ENCODE data around the gene UBE2E2.
"Not testable (repeated sequence)": the region's sequence is repeated elsewhere in the genome, so short reads cannot be mapped to it uniquely, and the experiment has no call there.

Gene UBE2E2

DNA sequence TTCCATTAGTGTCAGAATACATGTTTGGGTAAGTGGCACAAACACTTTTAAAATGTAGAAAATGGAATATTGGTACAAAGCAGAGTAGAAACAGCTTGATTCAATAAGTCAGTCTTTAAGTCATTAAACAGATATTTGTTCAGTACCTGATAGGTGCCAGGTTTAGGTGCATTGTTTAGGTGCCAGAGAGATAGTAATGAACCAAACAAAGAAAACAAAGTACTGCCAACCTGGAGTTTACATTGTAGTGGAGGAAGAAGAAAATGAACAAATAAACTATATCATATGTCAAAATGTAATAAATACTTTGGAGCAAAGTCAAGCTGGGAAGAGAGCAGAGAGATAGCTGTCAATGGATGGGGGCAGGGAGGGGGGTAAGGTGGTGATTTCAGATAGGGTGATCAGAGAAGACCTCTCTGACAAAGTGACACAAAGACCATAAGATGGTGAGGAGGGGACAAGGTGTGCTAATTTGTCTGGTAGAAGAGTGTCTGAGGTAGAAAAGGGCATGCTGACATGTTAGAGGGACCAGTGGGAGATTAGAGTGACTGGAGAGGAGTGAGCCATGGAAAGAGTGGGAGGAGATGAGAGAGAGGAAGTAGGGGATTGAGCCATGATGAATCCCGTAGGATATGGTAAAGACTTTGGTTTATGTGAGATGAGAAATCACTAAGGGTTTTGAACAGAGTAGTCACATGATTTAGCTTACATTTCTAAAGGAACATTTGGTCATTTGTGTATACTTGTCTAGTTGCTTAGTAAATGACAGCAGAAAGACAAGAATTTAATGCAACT is 128.2 kb downstream of the UBE2E2 start:
- DNase-seq, result no peak

GRCh38 chr3:23333633-23334032 is 130.5 kb downstream of the UBE2E2 start:
- DNase-seq, result no peak

GRCh38 chr3:23336853-23337252 is 133.7 kb downstream of the UBE2E2 start:
- DNase-seq, result not testable (repeated sequence)

DNA sequence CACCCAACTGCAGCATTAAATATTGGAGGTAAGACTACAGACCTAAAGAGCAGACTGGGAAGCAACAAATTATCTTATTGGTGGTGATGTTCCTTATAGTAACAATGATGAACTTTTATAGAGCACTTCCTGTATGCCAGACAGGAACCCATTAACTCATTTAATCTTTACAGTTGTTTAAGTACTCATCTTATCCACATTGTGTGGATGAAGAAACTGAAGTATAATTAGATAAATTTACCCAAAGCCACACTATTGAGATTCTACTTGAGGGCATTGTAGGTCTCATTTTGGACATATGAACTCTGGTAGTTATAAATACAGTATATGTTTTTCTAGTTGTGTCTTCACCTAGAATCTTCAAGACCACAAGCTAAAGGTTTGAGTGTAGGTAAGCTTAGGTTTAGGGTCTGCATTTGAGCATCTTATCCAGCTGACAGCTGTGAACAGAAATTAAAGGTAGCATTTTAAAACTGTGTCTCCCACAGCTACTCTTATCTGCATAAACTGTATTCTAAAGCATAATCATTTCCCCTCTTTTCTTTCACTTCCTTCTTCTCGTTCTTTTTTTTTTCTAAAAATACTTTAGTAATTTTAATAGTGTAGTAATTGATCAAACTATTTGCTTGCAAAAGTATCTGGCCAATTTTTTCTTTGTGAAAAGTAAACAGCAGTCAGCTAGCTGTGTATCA is 138.2 kb downstream of the UBE2E2 start:
- no peak for DNase-seq

DNA sequence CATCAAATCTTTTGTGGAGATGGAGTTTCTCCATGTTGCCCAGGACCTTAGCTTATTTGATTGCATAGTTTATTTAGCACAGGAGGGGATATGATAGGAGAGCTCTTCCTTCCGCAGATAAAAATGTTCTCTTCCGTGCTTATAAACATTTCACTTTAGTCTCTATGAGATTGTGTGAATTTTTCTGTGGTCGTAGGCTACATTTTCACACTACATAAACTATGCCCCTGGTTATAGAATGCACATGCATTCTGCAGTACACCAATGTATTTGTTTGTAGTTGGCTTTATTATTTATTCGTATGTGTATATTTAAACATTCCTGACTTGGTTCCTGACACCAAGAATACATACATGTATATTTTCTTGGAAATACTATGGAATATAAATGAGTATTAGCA is 139.2 kb downstream of the UBE2E2 start:
- DNase-seq, result no peak

GRCh38 chr3:23343509-23343908 is 140.4 kb downstream of the UBE2E2 start:
- DNase-seq, result no peak

GRCh38 chr3:23344886-23345285 is 141.8 kb downstream of the UBE2E2 start:
- no peak for DNase-seq

DNA sequence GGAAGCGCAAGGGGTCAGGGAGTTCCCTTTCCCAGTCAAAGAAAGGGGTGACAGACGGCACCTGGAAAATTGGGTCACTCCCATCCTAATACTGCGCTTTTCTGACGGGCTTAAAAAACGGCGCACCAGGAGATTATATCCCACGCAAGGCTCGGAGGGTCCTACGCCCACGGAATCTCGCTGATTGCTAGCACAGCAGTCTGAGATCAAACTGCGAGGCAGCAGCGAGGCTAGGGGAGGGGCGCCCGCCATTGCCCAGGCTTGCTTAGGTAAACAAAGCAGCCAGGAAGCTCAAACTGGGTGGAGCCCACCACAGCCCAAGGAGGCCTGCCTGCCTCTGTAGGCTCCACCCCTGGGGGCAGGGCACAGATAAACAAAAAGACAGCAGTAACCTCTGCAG is 146.3 kb downstream of the UBE2E2 start:
- DNase-seq, result not testable (repeated sequence)

GRCh38 chr3:23356169-23356568 is 153.0 kb downstream of the UBE2E2 start:
- DNase-seq, result no peak

GRCh38 chr3:23356923-23357322 is 153.8 kb downstream of the UBE2E2 start:
- no peak for DNase-seq

- no peak for DNase-seq
Observed at GRCh38 chr3:23359116-23359515, 156.0 kb downstream of the UBE2E2 start.

DNA sequence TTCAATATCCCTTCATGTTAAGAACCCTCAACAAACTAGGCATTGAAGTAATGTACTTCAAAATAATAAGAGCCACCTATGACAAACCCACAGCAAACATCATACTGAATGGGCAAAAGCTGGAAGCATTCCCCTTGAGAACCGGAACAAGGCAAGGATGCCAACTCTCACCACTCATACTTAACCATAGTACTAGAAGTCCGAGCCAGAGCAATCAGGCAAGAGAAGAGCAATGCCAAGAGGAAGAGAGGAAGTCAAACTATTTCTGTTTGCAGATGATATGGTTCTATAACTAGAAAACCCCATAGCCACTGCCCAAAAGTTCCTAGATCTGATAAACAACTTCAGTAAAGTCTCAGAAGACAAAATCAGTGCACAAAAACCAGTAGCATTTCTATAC is 161.9 kb downstream of the UBE2E2 start:
- no peak for DNase-seq

DNA sequence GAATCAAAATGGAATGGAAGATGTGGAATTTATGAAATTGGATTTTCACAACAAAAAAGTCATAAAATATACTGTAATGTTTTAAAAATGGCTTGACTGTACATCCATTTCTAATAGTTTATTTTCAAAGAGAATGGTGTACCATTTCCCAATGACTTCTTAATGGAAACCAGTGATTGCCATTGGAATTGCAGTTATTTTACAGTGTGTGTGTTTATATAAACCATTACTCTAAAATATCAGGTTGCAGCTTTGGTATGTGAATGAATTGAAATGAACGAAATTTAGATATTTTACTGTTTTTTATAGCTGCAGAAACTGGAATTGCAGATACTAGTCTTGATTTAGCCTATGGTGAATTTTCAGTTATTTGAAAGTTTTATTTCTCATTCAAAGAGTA is 165.6 kb downstream of the UBE2E2 start:
- DNase-seq, result no peak

DNA sequence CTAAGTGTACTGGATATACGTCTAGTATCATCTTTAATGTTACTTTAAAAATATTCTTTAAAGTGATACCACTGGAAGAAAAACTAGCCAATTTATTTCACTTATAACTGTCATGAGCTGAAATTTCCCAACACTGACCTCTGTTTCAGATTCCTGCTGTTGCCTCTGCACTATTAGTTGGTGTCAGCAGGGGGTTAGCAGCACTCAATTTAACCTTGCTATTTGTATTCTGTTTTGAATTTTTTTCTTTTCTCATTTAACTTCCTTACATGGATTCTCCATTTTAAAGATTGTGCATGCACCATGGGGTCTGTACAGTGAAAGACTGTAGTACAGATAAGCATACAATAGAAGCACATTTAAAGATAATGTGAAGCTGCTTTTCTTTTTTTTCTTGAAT is 169.2 kb downstream of the UBE2E2 start:
- DNase-seq, result no peak

DNA sequence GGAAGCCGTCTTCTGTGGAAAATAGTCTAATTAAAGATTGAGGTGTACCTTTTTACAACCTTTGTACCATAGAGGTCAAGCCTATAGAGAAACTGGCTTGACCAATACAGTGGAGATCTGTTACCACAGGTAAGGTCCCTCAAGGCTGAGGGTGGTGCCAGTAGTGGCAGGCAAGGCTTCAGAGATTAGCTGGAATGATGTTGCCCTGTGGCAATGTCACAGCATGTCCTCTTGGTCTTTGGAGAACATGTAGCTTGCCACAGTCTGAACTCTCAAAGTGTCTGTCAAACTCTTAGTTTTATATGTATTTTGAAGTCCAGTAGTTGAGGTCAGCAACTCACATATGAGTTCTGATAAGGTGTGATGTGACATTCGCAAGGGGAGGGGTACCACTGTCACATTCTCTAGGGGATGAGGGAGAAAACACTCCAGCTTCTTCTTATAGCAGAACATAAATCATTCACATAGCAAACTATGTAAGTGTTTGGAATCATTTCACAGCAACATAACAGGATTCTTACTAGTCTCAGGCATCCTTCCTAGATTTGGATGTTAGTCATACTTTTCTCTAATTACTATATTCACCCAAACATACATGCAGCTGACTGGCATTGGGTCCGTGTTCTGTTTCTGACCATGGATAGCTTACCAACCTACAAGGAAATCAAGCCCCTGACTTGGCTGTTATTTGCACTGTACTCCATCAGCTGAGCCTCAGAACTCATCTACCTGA is 173.6 kb downstream of the UBE2E2 start:
- DNase-seq, result no peak

GRCh38 chr3:23377928-23378672 is 175.0 kb downstream of the UBE2E2 start:
- DNase-seq, result no peak

- no peak for DNase-seq
Observed at GRCh38 chr3:23383875-23384274, 180.7 kb downstream of the UBE2E2 start.

GRCh38 chr3:23385327-23385726 is 182.2 kb downstream of the UBE2E2 start:
- DNase-seq, result peak in 1 of 14 donors; percentile 47

DNA sequence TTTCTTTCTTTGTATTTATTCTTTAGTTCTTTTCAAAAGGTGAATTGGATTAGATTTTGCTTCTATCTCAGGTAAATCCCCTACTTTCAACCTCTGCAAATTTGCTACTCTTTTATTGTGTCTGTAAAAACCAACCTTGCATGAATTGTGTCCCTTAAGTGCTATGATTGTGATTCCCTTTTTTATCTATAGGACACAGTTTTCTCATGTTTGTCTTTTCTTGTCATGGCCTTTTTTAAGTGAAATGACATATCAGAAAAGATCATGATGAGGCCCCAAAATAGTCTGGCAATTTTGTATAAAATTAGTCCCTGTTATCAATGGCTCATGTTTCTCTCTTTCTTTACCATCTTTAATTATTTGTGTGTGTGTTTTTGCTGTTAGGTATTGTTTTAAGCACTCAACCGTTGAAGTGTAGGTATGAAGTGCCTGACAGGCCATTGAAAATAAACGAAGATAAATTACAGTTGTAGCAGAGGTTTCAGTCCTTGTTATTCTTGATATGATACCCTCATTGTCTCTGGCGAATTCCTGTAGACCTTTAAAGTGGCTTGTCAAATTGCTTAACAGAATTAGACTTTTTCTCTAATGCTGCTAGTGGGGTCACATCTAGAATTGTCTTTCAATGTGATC is 184.3 kb downstream of the UBE2E2 start:
- peak in 1 of 14 donors; percentile 64 for DNase-seq

- peak in 1 of 14 donors; percentile 51 for DNase-seq
Observed at GRCh38 chr3:23389089-23389488, 186.0 kb downstream of the UBE2E2 start.

DNA sequence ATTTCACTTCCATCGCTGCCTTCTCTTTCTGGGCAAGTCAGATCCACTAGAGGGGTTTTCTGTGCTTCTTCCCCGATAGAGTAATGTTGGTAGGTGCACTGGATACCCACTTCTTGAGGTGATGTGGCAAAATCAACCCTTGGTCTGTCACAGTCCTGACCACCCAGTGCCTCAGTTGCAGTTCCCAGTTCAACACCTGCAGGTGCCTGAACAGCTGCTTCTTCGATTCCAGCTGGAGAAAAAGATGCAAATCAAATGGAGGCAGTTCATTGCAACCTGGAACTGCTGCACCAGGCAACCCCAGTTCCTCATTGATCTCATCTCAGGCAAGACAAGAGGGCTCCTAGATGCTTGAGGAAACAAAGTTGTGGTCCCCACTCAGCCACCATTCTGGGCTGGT is 186.6 kb downstream of the UBE2E2 start:
- no peak for DNase-seq

GRCh38 chr3:23390446-23390845 is 187.3 kb downstream of the UBE2E2 start:
- no peak for DNase-seq
